CD14-positive monocyte (primary cell): ENCODE measurements around the gene TCHH. TPM values are rescaled to one million over a fixed set of nuclear protein-coding genes. Genes with fewer than 3 reads are reported as not detected.

Experiments
- DNase-seq, 3 donors: peaks; one replicate each; pipeline ENCODE4 v3.0.0-alpha.2; 2011 to 2022
- H2AFZ ChIP-seq: 2 replicates; pipeline ENCODE4 v1.6.0; 2012; ENCODE audit warnings: mild to moderate bottlenecking, low read depth, low read length, inconsistent platforms; ENCODE audit not compliant: insufficient read depth, poor library complexity, severe bottlenecking
- H3K27ac ChIP-seq, 2 donors: 1 replicate in 1 of 2; 2 replicates in 1 of 2; pipeline ENCODE4 v1.5.1; 2012 to 2013; ENCODE audit warnings: low read length in 2 of 2, control low read depth in 1 of 2, inconsistent platforms in 1 of 2, low read depth in 1 of 2, mild to moderate bottlenecking in 1 of 2
- H3K27me3 ChIP-seq, 2 donors: one replicate each; pipeline versions ENCODE4 v1.6.0 to v1.6.1; 2011 to 2013; ENCODE audit warnings: low read length in 2 of 2; ENCODE audit not compliant: control insufficient read depth in 2 of 2, insufficient read depth in 2 of 2
- H3K36me3 ChIP-seq, 2 donors: replicated peaks in 1 of 2; 1 replicate in 1 of 2; 2 replicates in 1 of 2; pipeline versions ENCODE4 v1.5.1 to v1.6.1; 2012 to 2013; ENCODE audit warnings: low read length in 2 of 2, control low read depth in 1 of 2, inconsistent platforms in 1 of 2, mild to moderate bottlenecking in 1 of 2; ENCODE audit not compliant: insufficient read depth in 2 of 2, control insufficient read depth in 1 of 2
- H3K4me1 ChIP-seq, 2 donors: 1 replicate in 1 of 2; 2 replicates in 1 of 2; pipeline versions ENCODE4 v1.5.1 to v1.6.1; 2012 to 2013; ENCODE audit warnings: low read length in 2 of 2, control low read depth in 1 of 2, inconsistent platforms in 1 of 2, mild to moderate bottlenecking in 1 of 2, moderate library complexity in 1 of 2; ENCODE audit not compliant: insufficient read depth in 2 of 2, control insufficient read depth in 1 of 2
- H3K4me2 ChIP-seq: replicated peaks from 2 replicates; pipeline ENCODE3; 2012; ENCODE audit warnings: low read length, moderate library complexity, mild to moderate bottlenecking; ENCODE audit not compliant: poor library complexity, severe bottlenecking; ENCODE audit errors: extremely low read depth
- H3K4me3 ChIP-seq, 3 experiments: fragments of 200-600 bp in 1 of 3; sonication (generic) in 1 of 3; replicated peaks in 1 of 3; 1 replicate in 2 of 3; 2 replicates in 1 of 3; pipeline ENCODE4 v1.5.1; 2011 to 2013; ENCODE audit warnings: low read length in 3 of 3, mild to moderate bottlenecking in 3 of 3, control low read depth in 2 of 3, low read depth in 2 of 3, inconsistent platforms in 1 of 3, moderate library complexity in 1 of 3
- H3K79me2 ChIP-seq: 2 replicates; pipeline ENCODE4 v1.6.0; 2012; ENCODE audit warnings: mild to moderate bottlenecking, control low read depth, inconsistent platforms, low read length, moderate library complexity; ENCODE audit not compliant: insufficient read depth
- H3K9ac ChIP-seq: 2 replicates; pipeline ENCODE4 v1.6.0; 2017; ENCODE audit warnings: low read length, mild to moderate bottlenecking; ENCODE audit not compliant: insufficient read depth, poor library complexity, severe bottlenecking
- H3K9me3 ChIP-seq, 2 donors: replicated peaks in 1 of 2; 1 replicate in 1 of 2; 2 replicates in 1 of 2; pipeline versions ENCODE4 v1.5.1 to v1.6.1; 2012 to 2013; ENCODE audit warnings: low read length in 2 of 2, control low read depth in 1 of 2; ENCODE audit not compliant: control insufficient read depth in 1 of 2, insufficient read depth in 1 of 2
- H4K20me1 ChIP-seq: 2 replicates; pipeline ENCODE4 v1.6.0; 2012; ENCODE audit warnings: mild to moderate bottlenecking, low read length, control low read depth, moderate library complexity; ENCODE audit not compliant: insufficient read depth
- H3K27ac Mint-ChIP-seq, 7 donors: one replicate each; pipeline ENCODE4 v1.8.0; 2020; ENCODE audit warnings: mild to moderate bottlenecking in 7 of 7, mixed read lengths in 7 of 7, moderate library complexity in 6 of 7, inconsistent platforms in 2 of 7
- H3K27me3 Mint-ChIP-seq, 3 donors: one replicate each; pipeline ENCODE4 v1.8.0; 2021 to 2022; ENCODE audit warnings: low read depth in 3 of 3, mild to moderate bottlenecking in 3 of 3, mixed read lengths in 3 of 3, moderate library complexity in 3 of 3, inconsistent platforms in 1 of 3
- H3K36me3 Mint-ChIP-seq, 2 donors: one replicate each; pipeline ENCODE4 v1.8.0; 2020; ENCODE audit warnings: mixed read lengths in 2 of 2, inconsistent platforms in 1 of 2, mild to moderate bottlenecking in 1 of 2
- H3K4me1 Mint-ChIP-seq: one replicate; pipeline ENCODE4 v1.8.0; 2020; ENCODE audit warnings: mild to moderate bottlenecking, mixed read lengths
- H3K4me3 Mint-ChIP-seq, 2 donors: one replicate each; pipeline ENCODE4 v1.8.0; 2020; ENCODE audit warnings: mild to moderate bottlenecking in 2 of 2, mixed read lengths in 2 of 2, moderate library complexity in 1 of 2
- H3K9me3 Mint-ChIP-seq, 7 donors: one replicate each; pipeline ENCODE4 v1.8.0; 2020 to 2022; ENCODE audit warnings: mixed read lengths in 7 of 7, mild to moderate bottlenecking in 6 of 7, moderate library complexity in 6 of 7, inconsistent platforms in 2 of 7
- CTCF ChIP-seq: fragments of 200-600 bp; IDR thresholded peaks from one replicate; pipeline ENCODE4 v1.8.0; 2022; ENCODE audit warnings: antibody characterized with exemption, mild to moderate bottlenecking
- WGBS: methylation state at CpG from one replicate; pipeline ENCODE4 v1.1.5; 2013; ENCODE audit warnings: missing lambda C conversion rate; ENCODE audit not compliant: insufficient coverage; 5-methylcytosine and 5-hydroxymethylcytosine counted together
- intact Hi-C, 2 donors: fragments of 100-400 bp; cut with micrococcal nuclease; formaldehyde crosslinking; loops; one replicate each; pipeline versions ENCODE4 v1.15.0 to v1.15.1; 2023
- polyA plus RNA-seq, 3 donors: library from polyadenylated mRNA; depleted of rRNA in 1 of 3; unstranded in 2 of 3; stranded (reverse) in 1 of 3; fragments of 300-500 nt in 2 of 3; fragments of >200 nt in 1 of 3; fragmentation: Illumina TruSeq in 2 of 3; gene quantifications; 1 replicate in 2 of 3; 2 replicates in 1 of 3; pipeline ENCODE4 v1.2.3, GENCODE V29; 2012 to 2021

TCHH gene
- polyA plus RNA-seq, 3 donors, result not detected

GRCh38 chr1:152072311-152072710, 42.9 kb downstream of the TCHH start:
- no peaks in the 10 kb centered on the region for H4K20me1 ChIP-seq
- H3K79me2 ChIP-seq, result no peaks in the 10 kb centered on the region
- DNase-seq, result no peak
- Mint-ChIP-seq H3K36me3 (no peaks in the 10 kb centered on the region), H3K9me3 (peaks cover 0 to 2% (median 0%) of the 10 kb centered on the region in 7 donors), H3K4me1 (no peaks in the 10 kb centered on the region), H3K27ac (no peak overlapping the region), H3K4me3 (no peak overlapping the region), H3K27me3 (peaks cover 8 to 46% (median 10%) of the 10 kb centered on the region in 3 donors)
- H3K36me3 ChIP-seq, result no peaks in the 10 kb centered on the region
- intact Hi-C loops, result no loop called here
- no peak overlapping the region for H2AFZ ChIP-seq
- peaks cover 10 to 11% of the 10 kb centered on the region in 2 donors for H3K27me3 ChIP-seq
- no peak overlapping the region for H3K4me2 ChIP-seq
- no peaks in the 10 kb centered on the region for H3K4me1 ChIP-seq
- H3K9me3 ChIP-seq, result no peaks in the 10 kb centered on the region
- H3K9ac ChIP-seq, result no peak overlapping the region
- no peak overlapping the region for H3K4me3 ChIP-seq
- TF ChIP-seq CTCF, result no peak
- H3K27ac ChIP-seq, result no peak overlapping the region
- 80% methylated on average over 2 of the region's 3 CpGs for WGBS

GRCh38 chr1:152071123-152071522, 44.1 kb downstream of the TCHH start:
- Histone ChIP-seq H3K4me2 (no peak overlapping the region), H3K27ac (no peak overlapping the region), H3K9ac (no peak overlapping the region), H3K79me2 (no peaks in the 10 kb centered on the region), H2AFZ (no peak overlapping the region), H3K4me3 (no peak overlapping the region), H4K20me1 (no peaks in the 10 kb centered on the region), H3K27me3 (peaks cover 5 to 8% of the 10 kb centered on the region in 2 donors), H3K36me3 (no peaks in the 10 kb centered on the region), H3K4me1 (no peaks in the 10 kb centered on the region), H3K9me3 (no peaks in the 10 kb centered on the region)
- Mint-ChIP-seq H3K27ac (no peak overlapping the region), H3K4me1 (peaks cover 2% of the 10 kb centered on the region), H3K36me3 (no peaks in the 10 kb centered on the region), H3K4me3 (no peak overlapping the region), H3K9me3 (peaks cover 0 to 2% (median 0%) of the 10 kb centered on the region in 7 donors), H3K27me3 (peaks cover 5 to 42% (median 10%) of the 10 kb centered on the region in 3 donors)
- TF ChIP-seq CTCF, result no peak
- 82% methylated on average over 3 of the region's 3 CpGs for WGBS
- no peak for DNase-seq
- intact Hi-C loops, result no loop called here
